Duodenal mucosa (tissue), 2 donors: ENCODE data around the gene ABI2.
"Not testable (repeated sequence)": the region's sequence is repeated elsewhere in the genome, so short reads cannot be mapped to it uniquely, and the experiment has no call there.

ENCODE experiments used
- H3K27ac ChIP-seq: one replicate; pipeline ENCODE4 v1.7.0; 2013; ENCODE audit warnings: low read depth, low read length
- H3K27me3 ChIP-seq, 2 donors: one replicate each; pipeline ENCODE4 v1.7.0; 2013; ENCODE audit warnings: low read length in 2 of 2, control low read depth in 1 of 2; ENCODE audit not compliant: insufficient read depth in 2 of 2, control insufficient read depth in 1 of 2
- H3K36me3 ChIP-seq, 2 donors: one replicate each; pipeline ENCODE4 v1.7.0; 2013; ENCODE audit warnings: low read length in 2 of 2, control low read depth in 1 of 2; ENCODE audit not compliant: insufficient read depth in 2 of 2, control insufficient read depth in 1 of 2
- H3K4me1 ChIP-seq, 2 donors: one replicate each; pipeline ENCODE4 v1.7.0; 2013; ENCODE audit warnings: low read length in 2 of 2, control low read depth in 1 of 2; ENCODE audit not compliant: insufficient read depth in 2 of 2, control insufficient read depth in 1 of 2
- H3K4me3 ChIP-seq, 2 donors: one replicate each; pipeline ENCODE4 v1.7.0; 2013; ENCODE audit warnings: low read length in 2 of 2, low read depth in 1 of 2
- H3K9ac ChIP-seq, 2 donors: one replicate each; pipeline ENCODE4 v1.7.0; 2013; ENCODE audit warnings: low read length in 2 of 2, low read depth in 1 of 2
- H3K9me3 ChIP-seq, 2 donors: one replicate each; pipeline ENCODE4 v1.7.0; 2013; ENCODE audit warnings: low read length in 2 of 2, control low read depth in 1 of 2; ENCODE audit not compliant: control insufficient read depth in 1 of 2

ABI2 gene

DNA sequence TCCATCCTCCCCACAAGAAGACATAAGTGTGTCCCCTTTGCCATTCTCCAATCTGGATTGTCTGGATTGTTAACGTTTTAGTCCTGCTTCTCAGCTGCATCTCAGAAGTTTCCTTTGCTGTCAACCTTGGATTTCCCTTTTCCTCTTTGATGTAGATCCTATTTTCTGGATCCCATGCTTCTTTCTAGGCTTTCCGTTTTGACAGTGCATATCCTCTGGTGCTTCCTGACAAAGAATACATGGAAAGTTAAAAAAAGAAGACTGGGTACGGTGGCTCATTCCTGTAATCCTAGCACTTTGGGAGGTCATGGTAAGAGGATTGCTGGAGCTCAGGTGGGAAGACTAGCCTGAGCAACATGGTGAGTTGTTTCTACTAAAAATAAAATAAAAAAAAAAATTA, 26.8 kb downstream of the ABI2 start:
- H3K27ac ChIP-seq, result no peak overlapping the region
- H3K9ac ChIP-seq, result no peak overlapping the region
- H3K27me3 ChIP-seq, result no peaks in the 10 kb centered on the region
- no peak overlapping the region for H3K4me3 ChIP-seq
- no peaks in the 10 kb centered on the region for H3K9me3 ChIP-seq
- H3K36me3 ChIP-seq, result no peaks in the 10 kb centered on the region
- H3K4me1 ChIP-seq, result no peaks in the 10 kb centered on the region

GRCh38 chr2:203359450-203359849, 31.3 kb downstream of the ABI2 start:
- no peak overlapping the region for H3K9ac ChIP-seq
- H3K36me3 ChIP-seq, result no peaks in the 10 kb centered on the region
- H3K9me3 ChIP-seq, result no peaks in the 10 kb centered on the region
- H3K4me3 ChIP-seq, result no peak overlapping the region
- H3K27ac ChIP-seq, result no peak overlapping the region
- no peaks in the 10 kb centered on the region for H3K4me1 ChIP-seq
- no peaks in the 10 kb centered on the region for H3K27me3 ChIP-seq

DNA sequence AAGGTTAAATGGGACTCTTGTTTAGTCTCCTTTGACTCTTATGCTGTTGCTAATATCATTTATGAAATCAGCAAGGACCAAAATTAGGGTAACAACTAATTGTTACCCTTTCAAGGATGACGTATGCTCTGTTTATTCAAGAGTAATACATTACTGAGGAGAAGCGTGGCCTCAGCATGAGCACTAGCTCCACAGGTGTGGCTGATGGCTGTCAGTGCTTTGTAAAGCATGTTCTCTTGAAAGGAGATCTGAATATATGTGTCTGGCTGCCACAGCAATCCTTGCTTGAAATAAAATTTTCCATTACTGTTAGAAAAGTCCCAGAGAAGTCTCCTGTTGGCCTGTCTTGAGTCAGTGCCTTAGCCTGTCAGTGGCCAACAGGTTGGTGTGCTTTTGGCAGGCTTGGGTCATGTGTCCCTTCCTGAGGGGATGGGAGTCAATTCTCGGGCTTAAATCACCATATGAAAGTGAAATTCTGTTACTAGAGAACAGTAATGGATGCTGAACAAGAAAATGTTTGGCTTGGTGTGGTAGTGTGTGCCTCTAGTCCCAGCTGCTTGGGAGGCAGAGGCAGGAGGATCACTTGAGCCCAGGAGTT, 32.7 kb downstream of the ABI2 start:
- Histone ChIP-seq H3K9ac (no peak overlapping the region), H3K27ac (no peak overlapping the region), H3K4me3 (no peak overlapping the region), H3K27me3 (no peaks in the 10 kb centered on the region), H3K36me3 (no peaks in the 10 kb centered on the region), H3K9me3 (no peaks in the 10 kb centered on the region), H3K4me1 (no peaks in the 10 kb centered on the region)

DNA sequence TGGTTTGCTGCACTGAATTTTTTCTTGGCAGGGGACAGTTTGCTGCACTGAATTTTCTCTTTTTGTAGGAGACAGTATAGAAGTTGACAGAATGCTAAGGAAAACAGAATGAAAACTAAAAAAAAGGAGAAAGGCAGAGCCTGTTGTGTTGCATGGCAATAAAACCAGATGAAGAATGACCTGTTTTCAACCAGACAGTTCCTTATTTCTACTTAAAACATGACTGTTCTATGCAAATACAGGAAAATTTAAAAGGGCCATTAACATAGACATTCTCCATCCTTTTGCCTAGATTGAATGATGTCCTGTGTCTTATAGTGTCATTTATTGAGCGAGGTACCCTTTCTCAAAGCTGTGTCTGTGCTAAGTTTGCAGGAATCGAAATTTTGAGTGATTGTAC, 33.3 kb downstream of the ABI2 start:
- Histone ChIP-seq H3K4me1 (no peaks in the 10 kb centered on the region), H3K27ac (no peak overlapping the region), H3K4me3 (no peak overlapping the region), H3K36me3 (no peaks in the 10 kb centered on the region), H3K27me3 (no peaks in the 10 kb centered on the region), H3K9me3 (no peaks in the 10 kb centered on the region), H3K9ac (no peak overlapping the region)

DNA sequence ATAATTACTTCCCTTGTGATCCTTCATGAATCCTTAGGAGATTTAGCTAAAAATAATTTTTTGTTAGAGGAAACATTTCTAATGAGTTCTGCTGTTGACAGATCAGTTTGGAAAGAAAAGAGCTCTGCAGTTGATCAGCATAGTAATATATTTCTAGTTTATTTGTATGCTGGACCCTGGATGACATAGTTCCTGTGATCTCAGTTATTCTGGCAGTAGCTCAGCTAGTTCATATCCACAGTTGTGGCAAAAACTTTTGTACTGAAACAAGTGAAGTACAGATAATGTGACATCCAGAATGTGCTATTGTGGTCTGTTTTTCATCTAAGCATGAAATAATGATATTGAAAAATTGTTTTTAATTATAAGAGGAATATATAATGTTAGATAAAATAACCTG, 33.7 kb downstream of the ABI2 start:
- H3K9ac ChIP-seq, result no peak overlapping the region
- H3K4me1 ChIP-seq, result no peaks in the 10 kb centered on the region
- no peaks in the 10 kb centered on the region for H3K27me3 ChIP-seq
- no peak overlapping the region for H3K4me3 ChIP-seq
- H3K36me3 ChIP-seq, result no peaks in the 10 kb centered on the region
- no peak overlapping the region for H3K27ac ChIP-seq
- H3K9me3 ChIP-seq, result no peaks in the 10 kb centered on the region

- Histone ChIP-seq H3K9me3 (no peaks in the 10 kb centered on the region), H3K4me1 (no peaks in the 10 kb centered on the region), H3K4me3 (no peak overlapping the region), H3K36me3 (no peaks in the 10 kb centered on the region), H3K9ac (no peak overlapping the region), H3K27ac (no peak overlapping the region), H3K27me3 (no peaks in the 10 kb centered on the region)
Observed at GRCh38 chr2:203366639-203367466, 38.7 kb downstream of the ABI2 start.

GRCh38 chr2:203372706-203373105, 44.5 kb downstream of the ABI2 start:
- H3K9me3 ChIP-seq, H3K36me3 ChIP-seq: not testable (repeated sequence)

DNA sequence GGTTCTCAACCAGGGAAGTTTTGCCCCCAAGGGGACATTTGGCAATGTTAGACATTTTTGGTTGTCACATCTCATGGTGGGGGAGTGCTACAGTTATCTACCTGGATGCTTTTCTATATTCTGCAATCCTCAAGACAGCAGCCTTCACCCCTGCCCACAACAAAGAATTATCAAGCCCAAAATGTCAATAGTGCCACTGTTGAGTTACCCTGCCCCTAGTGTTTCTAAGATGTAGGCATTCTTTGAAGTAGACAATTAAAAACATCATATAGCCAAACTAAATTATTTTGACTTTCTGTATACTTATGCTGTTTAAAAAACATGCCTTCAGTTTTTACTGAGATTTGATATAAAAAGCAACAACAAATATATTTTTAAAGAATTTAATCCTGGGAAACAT, 48.0 kb downstream of the ABI2 start:
- Histone ChIP-seq H3K36me3 (no peaks in the 10 kb centered on the region), H3K27me3 (no peaks in the 10 kb centered on the region), H3K27ac (no peak overlapping the region), H3K9me3 (no peaks in the 10 kb centered on the region), H3K4me3 (no peak overlapping the region), H3K9ac (no peak overlapping the region), H3K4me1 (no peaks in the 10 kb centered on the region)

More at GRCh38 chr2:203372706-203373105, 44.5 kb downstream of the ABI2 start:
- not testable (repeated sequence) for H3K4me3 ChIP-seq, H3K27me3 ChIP-seq, H3K9ac ChIP-seq, H3K27ac ChIP-seq, H3K4me1 ChIP-seq

GRCh38 chr2:203379156-203379555, 51.0 kb downstream of the ABI2 start:
- no peak overlapping the region for H3K27ac ChIP-seq
- no peaks in the 10 kb centered on the region for H3K4me1 ChIP-seq
- no peak overlapping the region for H3K9ac ChIP-seq
- no peaks in the 10 kb centered on the region for H3K27me3 ChIP-seq
- H3K4me3 ChIP-seq, result no peak overlapping the region
- no peaks in the 10 kb centered on the region for H3K9me3 ChIP-seq
- no peaks in the 10 kb centered on the region for H3K36me3 ChIP-seq

GRCh38 chr2:203383038-203383437, 54.8 kb downstream of the ABI2 start:
- Histone ChIP-seq H3K4me3 (no peak overlapping the region), H3K9ac (no peak overlapping the region), H3K9me3 (no peaks in the 10 kb centered on the region), H3K27ac (no peak overlapping the region), H3K4me1 (no peaks in the 10 kb centered on the region), H3K27me3 (no peaks in the 10 kb centered on the region), H3K36me3 (no peaks in the 10 kb centered on the region)
